NCI-H2171 treated with DMSO at 0.1 percent for 48 hours (cell line): Measurements from ENCODE around the gene MTHFD1L.

Experiments
- DNase-seq: peaks from one replicate; lab custom pipeline; 2025; lab: John Stamatoyannopoulos, UW

Gene MTHFD1L

GRCh38 chr6:150898399-150899170 lies 33.1 kb downstream of the MTHFD1L start:
- DNase-seq = no peak

GRCh38 chr6:150899231-150899630 lies 33.7 kb downstream of the MTHFD1L start:
- DNase-seq = no peak

- no peak for DNase-seq
Observed at GRCh38 chr6:150900049-150900448, 34.5 kb downstream of the MTHFD1L start.

- DNase-seq = no peak
Observed at GRCh38 chr6:150902142-150902776, 36.8 kb downstream of the MTHFD1L start.

- DNase-seq = no peak
Observed at GRCh38 chr6:150905769-150906168, 40.3 kb downstream of the MTHFD1L start.

GRCh38 chr6:150906641-150907326 lies 41.3 kb downstream of the MTHFD1L start:
- DNase-seq = no peak

- DNase-seq = no peak
Observed at GRCh38 chr6:150907383-150907782, 41.9 kb downstream of the MTHFD1L start.

- DNase-seq = no peak
Observed at GRCh38 chr6:150908901-150909300, 43.4 kb downstream of the MTHFD1L start.

- no peak for DNase-seq
Observed at GRCh38 chr6:150910561-150910960, 45.1 kb downstream of the MTHFD1L start.

GRCh38 chr6:150914372-150914771 lies 48.9 kb downstream of the MTHFD1L start:
- no peak for DNase-seq

GRCh38 chr6:150915131-150915879 lies 49.8 kb downstream of the MTHFD1L start:
- no peak for DNase-seq

GRCh38 chr6:150915880-150916265 lies 50.4 kb downstream of the MTHFD1L start:
- no peak for DNase-seq

- no peak for DNase-seq
Observed at GRCh38 chr6:150919938-150920337, 54.4 kb downstream of the MTHFD1L start.

GRCh38 chr6:150922137-150922536 lies 56.6 kb downstream of the MTHFD1L start:
- DNase-seq = no peak

- no peak for DNase-seq
Observed at GRCh38 chr6:150924808-150925589, 59.5 kb downstream of the MTHFD1L start.

- DNase-seq = no peak
Observed at GRCh38 chr6:150925590-150925928, 60.1 kb downstream of the MTHFD1L start.

- DNase-seq = no peak
Observed at GRCh38 chr6:150925976-150926375, 60.5 kb downstream of the MTHFD1L start.

- no peak for DNase-seq
Observed at GRCh38 chr6:150928882-150929281, 63.4 kb downstream of the MTHFD1L start.

GRCh38 chr6:150929416-150929815 lies 63.9 kb downstream of the MTHFD1L start:
- no peak for DNase-seq

- no peak for DNase-seq
Observed at GRCh38 chr6:150930841-150931240, 65.3 kb downstream of the MTHFD1L start.

GRCh38 chr6:150931405-150931804 lies 65.9 kb downstream of the MTHFD1L start:
- no peak for DNase-seq

- DNase-seq = no peak
Observed at GRCh38 chr6:150932996-150933395, 67.5 kb downstream of the MTHFD1L start.
